GM20000 (cell line): ENCODE results near the gene COX8C.

ENCODE experiments used
- DNase-seq: peaks from one replicate; pipeline ENCODE4 v3.0.0; 2012; ENCODE audit warnings: low spot score
- CTCF ChIP-seq: IDR thresholded peaks from 2 replicates; pipeline ENCODE4 v1.5.1; 2012; ENCODE audit warnings: mild to moderate bottlenecking, control low read depth; ENCODE audit errors: extremely low read depth, missing control alignments

COX8C gene

GRCh38 chr14:93322929-93323599 lies 23.9 kb upstream of the COX8C start:
- no peak for DNase-seq
- TF ChIP-seq CTCF = no peak

- DNase-seq = no peak
- TF ChIP-seq CTCF = no peak
Observed at GRCh38 chr14:93323600-93324174, 23.3 kb upstream of the COX8C start.

GRCh38 chr14:93326196-93326595 lies 20.8 kb upstream of the COX8C start:
- DNase-seq = no peak
- TF ChIP-seq CTCF = no peak

- no peak for TF ChIP-seq CTCF
- no peak for DNase-seq
Observed at GRCh38 chr14:93328546-93328945, 18.4 kb upstream of the COX8C start.

- no peak for DNase-seq
Observed at GRCh38 chr14:93329965-93330608, 16.9 kb upstream of the COX8C start.

GRCh38 chr14:93330609-93331000 lies 16.4 kb upstream of the COX8C start:
- DNase-seq = no peak
- no peak for TF ChIP-seq CTCF

More at GRCh38 chr14:93329965-93330608, 16.9 kb upstream of the COX8C start:
- TF ChIP-seq CTCF = no peak

GRCh38 chr14:93331002-93331727 lies 15.8 kb upstream of the COX8C start:
- peak; percentile 46 for DNase-seq
- no peak for TF ChIP-seq CTCF
